ENCODE results near the gene KIF16B. TPM values are rescaled to one million over a fixed set of nuclear protein-coding genes. Genes with fewer than 3 reads are reported as not detected.

The KIF16B gene
- total RNA-seq, 1 donor from 2014 or later = 7.0 TPM

DNA sequence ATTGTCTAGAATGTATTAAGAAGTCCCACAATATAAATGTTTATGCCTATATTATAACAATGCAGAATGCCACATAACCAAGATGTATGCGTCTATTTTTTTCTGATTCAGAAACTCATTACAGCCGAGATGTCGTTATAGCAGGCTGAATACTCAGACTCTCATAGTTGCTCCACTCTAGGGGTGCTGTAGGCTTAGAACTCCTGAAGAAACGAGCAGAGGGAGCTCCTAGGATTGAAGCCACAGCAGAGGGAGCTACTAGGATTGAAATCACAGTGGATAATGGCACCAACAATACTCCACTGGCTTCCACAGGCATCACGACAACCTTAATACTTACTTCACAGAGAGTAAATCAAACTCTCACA is 208.9 kb downstream of the KIF16B start:
- no peak for TF ChIP-seq EZH2 (IDR thresholded peaks at IDR 0.05; ENCODE audit: insufficient read depth, low read length)
- TF ChIP-seq, protein P1, sequence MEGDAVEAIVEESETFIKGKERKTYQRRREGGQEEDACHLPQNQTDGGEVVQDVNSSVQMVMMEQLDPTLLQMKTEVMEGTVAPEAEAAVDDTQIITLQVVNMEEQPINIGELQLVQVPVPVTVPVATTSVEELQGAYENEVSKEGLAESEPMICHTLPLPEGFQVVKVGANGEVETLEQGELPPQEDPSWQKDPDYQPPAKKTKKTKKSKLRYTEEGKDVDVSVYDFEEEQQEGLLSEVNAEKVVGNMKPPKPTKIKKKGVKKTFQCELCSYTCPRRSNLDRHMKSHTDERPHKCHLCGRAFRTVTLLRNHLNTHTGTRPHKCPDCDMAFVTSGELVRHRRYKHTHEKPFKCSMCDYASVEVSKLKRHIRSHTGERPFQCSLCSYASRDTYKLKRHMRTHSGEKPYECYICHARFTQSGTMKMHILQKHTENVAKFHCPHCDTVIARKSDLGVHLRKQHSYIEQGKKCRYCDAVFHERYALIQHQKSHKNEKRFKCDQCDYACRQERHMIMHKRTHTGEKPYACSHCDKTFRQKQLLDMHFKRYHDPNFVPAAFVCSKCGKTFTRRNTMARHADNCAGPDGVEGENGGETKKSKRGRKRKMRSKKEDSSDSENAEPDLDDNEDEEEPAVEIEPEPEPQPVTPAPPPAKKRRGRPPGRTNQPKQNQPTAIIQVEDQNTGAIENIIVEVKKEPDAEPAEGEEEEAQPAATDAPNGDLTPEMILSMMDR (IDR thresholded peaks at IDR 0.05; ENCODE audit: insufficient read depth, low read depth, low read length) = no peak
- H3K36me3 ChIP-seq (ENCODE audit: insufficient read depth, low read length) = no peaks in the 10 kb centered on the region
- H3K9ac ChIP-seq (ENCODE audit: low read length) = no peak overlapping the region
- H3K36me3 Mint-ChIP-seq (ENCODE audit: low read depth, unreplicated experiment) = peaks cover 15% of the 10 kb centered on the region
- no peaks in the 10 kb centered on the region for H3K79me2 ChIP-seq (ENCODE audit: insufficient read depth, low read length)
- H3K27me3 ChIP-seq (ENCODE audit: insufficient read depth, low read length) = no peaks in the 10 kb centered on the region
- H3K4me2 ChIP-seq (ENCODE audit: low read length) = no peak overlapping the region
- H3K27ac Mint-ChIP-seq (ENCODE audit: unreplicated experiment) = no peak overlapping the region
- no peaks in the 10 kb centered on the region for H3K9me3 Mint-ChIP-seq (ENCODE audit: unreplicated experiment)
- no peak overlapping the region for H3K27ac ChIP-seq (ENCODE audit: low read depth, low read length)
- H3K9me3 ChIP-seq (ENCODE audit: insufficient read depth, low read depth, low read length) = no peaks in the 10 kb centered on the region
- no peaks in the 10 kb centered on the region for H3K27me3 Mint-ChIP-seq (ENCODE audit: low read depth, unreplicated experiment)
- DNase-seq (ENCODE audit: low read depth) (no peak), FAIRE-seq (no peak)
- H2AFZ ChIP-seq (ENCODE audit: low read depth, low read length) = no peak overlapping the region
- no peak overlapping the region for H3K4me3 ChIP-seq (ENCODE audit: insufficient read depth, low read depth, low read length)
- H3K4me1 Mint-ChIP-seq (ENCODE audit: low read depth, unreplicated experiment) = peaks cover 7% of the 10 kb centered on the region
- peaks cover 3% of the 10 kb centered on the region for H3K4me1 ChIP-seq (ENCODE audit: insufficient read depth, low read length)
- no peak overlapping the region for H3K4me3 Mint-ChIP-seq (ENCODE audit: unreplicated experiment)
- no peaks in the 10 kb centered on the region for H4K20me1 ChIP-seq (ENCODE audit: insufficient read depth, low read length)

DNA sequence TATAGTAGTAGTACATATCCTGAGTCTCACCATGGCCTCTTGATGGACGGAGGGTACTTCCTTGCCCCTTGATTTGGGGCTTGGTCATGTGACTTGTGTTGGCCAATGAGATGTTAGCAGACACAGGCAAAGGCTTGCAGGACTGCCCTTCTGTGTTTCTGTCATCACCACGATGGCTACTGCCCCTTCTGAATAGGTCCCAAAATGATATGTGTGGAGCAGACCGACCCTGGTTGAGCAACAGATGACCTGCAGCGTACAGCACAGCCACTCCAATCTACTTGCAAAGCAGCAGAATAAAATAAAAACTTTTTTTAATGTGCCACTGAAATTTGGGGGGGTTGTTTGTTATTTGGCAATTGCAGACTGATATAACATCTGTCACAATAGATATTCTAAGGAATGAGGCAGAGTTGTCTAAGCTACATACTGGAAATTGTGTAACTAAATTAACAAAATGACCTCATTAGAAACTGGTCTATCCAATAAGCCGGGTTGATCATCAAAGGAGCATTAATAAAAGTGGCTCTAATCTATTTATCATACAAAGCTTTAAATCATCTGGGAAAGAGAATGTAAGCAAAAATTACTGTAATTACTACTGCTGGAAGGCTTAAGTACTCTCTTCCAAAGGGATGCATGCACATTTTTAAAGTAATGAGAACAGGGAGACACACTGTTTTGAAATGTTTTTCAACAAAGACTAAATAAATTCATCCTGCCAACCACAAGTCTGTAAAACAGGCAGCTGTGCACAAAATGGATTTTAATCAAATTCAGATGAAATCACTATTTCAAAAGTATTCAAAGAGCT is 209.5 kb downstream of the KIF16B start:
- Mint-ChIP-seq H3K27ac (ENCODE audit: unreplicated experiment) (no peak overlapping the region), H3K4me1 (ENCODE audit: low read depth, unreplicated experiment) (peaks cover 3% of the 10 kb centered on the region), H3K27me3 (ENCODE audit: low read depth, unreplicated experiment) (no peaks in the 10 kb centered on the region), H3K4me3 (ENCODE audit: unreplicated experiment) (no peak overlapping the region), H3K9me3 (ENCODE audit: unreplicated experiment) (no peaks in the 10 kb centered on the region), H3K36me3 (ENCODE audit: low read depth, unreplicated experiment) (peaks cover 15% of the 10 kb centered on the region)
- Histone ChIP-seq H3K9ac (ENCODE audit: low read length) (no peak overlapping the region), H3K27ac (ENCODE audit: low read depth, low read length) (no peak overlapping the region), H3K79me2 (ENCODE audit: insufficient read depth, low read length) (no peaks in the 10 kb centered on the region), H3K4me1 (ENCODE audit: insufficient read depth, low read length) (peaks cover 3% of the 10 kb centered on the region), H3K36me3 (ENCODE audit: insufficient read depth, low read length) (no peaks in the 10 kb centered on the region), H3K4me2 (ENCODE audit: low read length) (no peak overlapping the region), H2AFZ (ENCODE audit: low read depth, low read length) (no peak overlapping the region), H3K27me3 (ENCODE audit: insufficient read depth, low read length) (no peaks in the 10 kb centered on the region), H3K9me3 (ENCODE audit: insufficient read depth, low read depth, low read length) (no peaks in the 10 kb centered on the region), H4K20me1 (ENCODE audit: insufficient read depth, low read length) (no peaks in the 10 kb centered on the region), H3K4me3 (ENCODE audit: insufficient read depth, low read depth, low read length) (no peak overlapping the region)
- FAIRE-seq (no peak), DNase-seq (ENCODE audit: low read depth) (no peak)
- TF ChIP-seq EZH2 (IDR thresholded peaks at IDR 0.05; ENCODE audit: insufficient read depth, low read length) = no peak
- TF ChIP-seq, protein P1 (IDR thresholded peaks at IDR 0.05; ENCODE audit: insufficient read depth, low read depth, low read length) = no peak

DNA sequence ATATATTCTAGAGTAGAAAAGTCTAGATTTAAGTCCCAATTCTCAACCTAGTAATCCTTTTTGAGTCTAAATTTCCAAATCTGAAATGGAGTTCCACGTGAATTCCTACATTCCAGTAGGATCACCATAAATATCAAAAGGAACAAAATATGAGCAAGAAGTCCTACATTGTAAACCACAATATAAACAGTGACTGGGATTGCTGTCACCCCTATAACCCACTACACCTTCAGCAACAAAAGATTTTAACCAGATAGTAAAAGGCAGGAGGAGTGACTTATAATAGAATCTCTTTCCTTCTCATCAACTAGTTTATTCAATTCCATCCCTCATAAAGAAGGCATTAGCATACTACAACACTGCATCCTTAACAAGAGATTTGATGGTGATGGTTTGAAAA is 210.6 kb downstream of the KIF16B start:
- H3K27ac ChIP-seq (ENCODE audit: low read depth, low read length) = no peak overlapping the region
- H3K4me1 ChIP-seq (ENCODE audit: insufficient read depth, low read length) = no peaks in the 10 kb centered on the region
- H3K4me1 Mint-ChIP-seq (ENCODE audit: low read depth, unreplicated experiment) = no peaks in the 10 kb centered on the region
- H2AFZ ChIP-seq (ENCODE audit: low read depth, low read length) = no peak overlapping the region
- no peaks in the 10 kb centered on the region for H3K27me3 Mint-ChIP-seq (ENCODE audit: low read depth, unreplicated experiment)
- no peak for TF ChIP-seq EZH2 (IDR thresholded peaks at IDR 0.05; ENCODE audit: insufficient read depth, low read length)
- TF ChIP-seq, protein P1 (IDR thresholded peaks at IDR 0.05; ENCODE audit: insufficient read depth, low read depth, low read length) = no peak
- H3K36me3 Mint-ChIP-seq (ENCODE audit: low read depth, unreplicated experiment) = peaks cover 12% of the 10 kb centered on the region
- no peak overlapping the region for H3K4me2 ChIP-seq (ENCODE audit: low read length)
- no peaks in the 10 kb centered on the region for H3K27me3 ChIP-seq (ENCODE audit: insufficient read depth, low read length)
- H3K36me3 ChIP-seq (ENCODE audit: insufficient read depth, low read length) = no peaks in the 10 kb centered on the region
- H4K20me1 ChIP-seq (ENCODE audit: insufficient read depth, low read length) = no peaks in the 10 kb centered on the region
- no peak overlapping the region for H3K27ac Mint-ChIP-seq (ENCODE audit: unreplicated experiment)
- H3K9me3 Mint-ChIP-seq (ENCODE audit: unreplicated experiment) = no peaks in the 10 kb centered on the region
- H3K79me2 ChIP-seq (ENCODE audit: insufficient read depth, low read length) = no peaks in the 10 kb centered on the region
- no peak overlapping the region for H3K4me3 ChIP-seq (ENCODE audit: insufficient read depth, low read depth, low read length)
- DNase-seq (ENCODE audit: low read depth) (no peak), FAIRE-seq (no peak)
- H3K9me3 ChIP-seq (ENCODE audit: insufficient read depth, low read depth, low read length) = no peaks in the 10 kb centered on the region
- no peak overlapping the region for H3K4me3 Mint-ChIP-seq (ENCODE audit: unreplicated experiment)
- H3K9ac ChIP-seq (ENCODE audit: low read length) = no peak overlapping the region

Measured in astrocyte (in vitro differentiated cells and primary cell).